HG03571 (cell line): ENCODE measurements around the gene TEX101.

Experiments used
- ATAC-seq: cut with Tn5 transposase; IDR thresholded peaks from one replicate; pipeline ENCODE4 v1.9.1; 2021; ENCODE audit not compliant: unreplicated experiment

Gene TEX101

DNA sequence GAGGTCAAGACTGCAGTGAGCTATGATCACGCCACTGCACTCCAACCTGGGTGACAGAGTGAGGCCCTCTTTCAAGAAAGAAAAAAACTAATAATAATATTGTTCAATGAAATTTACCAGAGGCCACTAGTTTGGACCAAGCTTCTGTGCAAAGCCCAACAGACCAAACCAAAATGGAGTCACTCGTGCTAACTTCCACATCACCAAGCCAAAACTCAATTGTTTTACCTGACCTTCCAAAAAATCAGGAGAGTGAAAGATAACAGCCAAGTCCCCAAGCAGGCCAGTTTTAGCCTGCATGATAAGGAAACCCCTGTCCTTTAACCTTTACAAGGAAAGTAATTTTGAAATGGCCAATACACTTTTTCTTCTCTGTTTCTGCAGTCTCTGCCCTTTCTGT lies 30.7 kb downstream of the TEX101 start:
- ATAC-seq, result no peak

DNA sequence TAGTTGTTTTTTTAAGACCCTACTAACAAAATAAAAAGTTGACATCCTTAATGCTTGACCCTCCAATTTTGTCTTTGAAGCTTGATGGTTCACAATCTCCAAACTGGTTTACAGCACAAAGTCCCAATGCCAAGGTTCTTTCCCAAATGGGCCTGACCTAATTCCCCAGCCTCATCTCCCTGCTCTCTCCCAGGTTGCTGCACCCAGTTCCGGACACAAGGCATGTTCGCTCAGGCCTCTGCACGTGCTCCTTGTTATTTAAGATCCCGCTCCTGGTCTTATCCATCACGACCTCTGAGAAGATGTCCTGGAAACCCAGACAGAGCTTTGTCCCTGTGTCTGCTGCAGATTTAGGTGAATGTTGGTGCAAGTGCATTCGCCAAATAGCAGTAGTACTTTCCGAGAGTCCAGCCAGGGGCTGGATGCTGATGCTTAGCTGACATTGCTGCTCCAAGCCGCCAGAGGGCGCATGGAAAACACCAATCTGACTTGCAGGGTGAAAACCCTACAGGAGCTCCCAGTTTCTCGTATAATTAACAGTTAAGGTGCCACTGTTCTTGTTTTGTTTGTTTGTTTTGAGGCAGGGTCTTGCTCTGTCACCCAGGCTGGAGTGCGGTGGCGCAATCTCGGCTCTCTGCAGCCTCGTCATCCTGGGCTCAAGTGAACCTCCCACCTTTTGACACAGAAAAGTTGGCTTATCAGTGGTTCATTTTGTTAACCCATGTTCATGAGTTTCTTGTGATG lies 32.2 kb downstream of the TEX101 start:
- ATAC-seq, result no peak

- ATAC-seq, result no peak
Measured at GRCh38 chr19:43447655-43448054, 33.0 kb downstream of the TEX101 start.

GRCh38 chr19:43450545-43450997 lies 35.9 kb downstream of the TEX101 start:
- no peak for ATAC-seq

GRCh38 chr19:43452582-43452981 lies 37.9 kb downstream of the TEX101 start:
- no peak for ATAC-seq

DNA sequence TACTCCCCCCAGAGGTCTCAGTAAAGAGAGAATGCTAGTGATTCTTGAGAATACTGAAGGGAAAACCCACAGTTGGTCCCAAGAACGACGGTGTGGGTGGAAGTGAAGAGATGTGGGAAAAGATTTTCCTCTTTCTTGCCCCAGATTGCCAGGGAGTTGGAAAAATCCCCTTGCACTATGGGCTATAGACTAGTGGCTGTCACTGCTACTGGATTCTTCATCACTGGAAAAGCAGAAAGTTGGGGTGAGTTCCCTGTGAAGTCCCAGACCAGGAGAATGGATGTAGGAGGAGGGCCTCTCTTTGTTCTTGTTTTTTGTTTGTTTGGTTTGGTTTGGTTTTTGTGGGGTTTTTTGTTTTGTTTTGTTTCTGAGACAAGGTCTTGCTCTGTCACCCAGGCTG lies 39.3 kb downstream of the TEX101 start:
- no peak for ATAC-seq

DNA sequence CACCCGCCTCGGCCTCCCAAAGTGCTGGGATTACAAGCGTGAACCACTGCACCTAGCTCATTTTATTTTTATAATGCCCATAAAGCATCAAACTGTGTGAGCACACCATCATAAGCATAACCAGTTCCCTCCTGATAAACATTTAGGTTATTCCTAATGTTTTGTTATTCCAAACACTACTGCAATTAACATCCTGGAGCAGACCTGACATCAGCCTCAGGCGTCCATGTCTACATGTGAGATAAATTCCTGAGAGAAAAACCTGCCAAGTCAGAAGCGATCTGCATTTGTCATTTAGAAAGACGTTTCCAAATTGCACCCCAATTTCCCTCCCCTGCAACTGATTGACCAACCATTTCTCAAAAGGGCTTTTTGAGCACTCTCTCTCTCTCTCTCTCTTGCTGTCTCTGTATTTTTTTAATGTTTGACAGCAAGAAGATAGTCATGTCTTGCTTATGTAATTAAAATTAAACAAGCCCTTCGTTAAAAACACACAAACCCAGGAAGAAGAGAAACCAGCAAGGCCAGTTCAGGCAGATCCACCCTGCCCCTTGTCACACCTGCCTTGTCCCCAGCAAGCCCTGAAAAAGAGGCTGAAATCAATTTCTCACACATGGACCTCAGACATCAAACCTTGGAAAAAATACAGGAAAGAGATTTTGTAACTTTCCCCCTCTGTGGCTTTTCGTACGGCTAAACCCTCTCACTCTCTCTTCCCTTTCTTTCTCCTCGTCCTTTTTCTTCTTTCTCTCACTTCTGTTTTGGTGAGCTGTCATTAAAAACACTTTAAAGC lies 40.8 kb downstream of the TEX101 start:
- no peak for ATAC-seq

GRCh38 chr19:43457809-43458208 lies 43.1 kb downstream of the TEX101 start:
- no peak for ATAC-seq

DNA sequence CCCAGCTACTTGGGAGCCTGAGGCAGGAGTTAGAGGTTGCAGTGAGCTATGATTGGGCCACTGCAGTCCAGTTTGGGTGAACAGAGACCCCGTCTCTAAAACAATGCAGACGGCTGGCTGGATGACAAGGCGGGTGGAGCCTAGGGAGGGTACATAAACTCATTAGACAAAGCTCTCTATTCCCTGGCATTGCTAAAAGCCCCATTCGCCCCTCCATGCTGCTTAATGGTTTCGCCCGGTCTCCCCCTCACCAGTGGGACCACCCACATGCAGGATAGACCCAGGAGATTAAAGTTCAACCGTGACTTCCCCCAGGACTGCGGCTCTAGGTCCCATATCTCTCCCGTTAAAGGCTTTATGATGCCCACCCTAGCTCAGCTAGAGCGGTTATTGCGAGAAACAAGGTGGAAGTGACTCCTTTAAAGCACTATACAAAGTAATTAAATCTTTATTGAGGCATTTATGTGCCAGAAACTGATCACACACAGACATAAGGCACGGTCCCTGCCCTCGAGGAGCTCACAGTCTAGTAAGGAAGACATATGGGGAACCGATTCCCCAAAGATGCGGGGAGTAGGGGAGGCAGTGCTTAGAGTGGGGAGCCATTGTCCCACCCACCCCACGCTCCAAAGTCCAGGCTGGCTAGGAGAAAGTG lies 45.8 kb downstream of the TEX101 start:
- ATAC-seq, result no peak

DNA sequence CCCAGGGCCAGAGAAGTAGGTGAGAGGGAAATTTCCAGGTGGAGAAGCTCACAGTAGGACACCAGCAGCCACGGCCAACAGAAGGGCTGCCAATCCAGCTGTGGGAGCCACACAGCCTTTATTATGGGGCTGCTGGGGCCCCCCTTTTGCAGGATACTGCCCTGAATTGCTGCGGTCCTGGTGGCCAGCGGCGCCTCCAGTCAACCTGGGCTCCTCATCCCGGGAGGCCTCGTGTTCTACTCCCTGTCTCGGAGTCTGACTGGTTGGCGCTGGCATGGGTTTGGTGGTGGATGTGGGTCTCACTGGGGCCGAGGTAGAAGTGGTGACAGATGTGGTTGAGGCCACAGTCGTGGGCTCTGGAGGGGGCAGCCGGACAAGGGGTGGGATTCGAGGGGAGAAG lies 46.6 kb downstream of the TEX101 start:
- no peak for ATAC-seq

- no peak for ATAC-seq
Measured at GRCh38 chr19:43462383-43462782, 47.7 kb downstream of the TEX101 start.

DNA sequence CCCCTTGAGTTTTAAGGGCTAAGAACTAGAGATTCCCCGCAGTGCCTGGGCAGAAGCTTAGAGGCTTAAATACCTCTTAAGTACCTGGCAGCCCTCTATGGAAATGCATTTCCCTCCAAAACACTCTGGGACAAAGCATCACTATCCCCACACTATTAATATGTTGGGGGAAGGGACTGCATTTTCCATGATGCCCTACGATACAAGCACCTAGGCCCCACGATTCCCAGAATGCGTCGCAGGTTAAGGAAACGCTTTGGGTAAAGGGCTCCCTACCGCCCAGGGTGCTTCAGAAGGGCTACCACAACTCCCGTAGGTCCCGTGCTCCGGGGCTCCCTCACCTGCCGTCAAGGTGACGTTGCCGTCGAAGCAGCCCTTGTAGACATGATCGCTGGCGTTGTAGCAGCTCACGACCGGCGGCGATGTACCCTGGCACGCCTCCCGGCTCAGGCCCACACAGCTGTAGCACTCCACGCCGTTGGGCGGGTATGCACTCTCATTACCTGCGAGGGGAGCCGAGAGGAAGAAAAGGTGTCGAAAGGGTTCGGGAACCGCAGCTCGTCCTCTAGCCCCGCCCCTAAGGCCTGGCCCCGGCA lies 48.2 kb downstream of the TEX101 start:
- ATAC-seq, result no peak

- peak; percentile 80 for ATAC-seq
Measured at GRCh38 chr19:43463381-43464133, 48.9 kb downstream of the TEX101 start.

DNA sequence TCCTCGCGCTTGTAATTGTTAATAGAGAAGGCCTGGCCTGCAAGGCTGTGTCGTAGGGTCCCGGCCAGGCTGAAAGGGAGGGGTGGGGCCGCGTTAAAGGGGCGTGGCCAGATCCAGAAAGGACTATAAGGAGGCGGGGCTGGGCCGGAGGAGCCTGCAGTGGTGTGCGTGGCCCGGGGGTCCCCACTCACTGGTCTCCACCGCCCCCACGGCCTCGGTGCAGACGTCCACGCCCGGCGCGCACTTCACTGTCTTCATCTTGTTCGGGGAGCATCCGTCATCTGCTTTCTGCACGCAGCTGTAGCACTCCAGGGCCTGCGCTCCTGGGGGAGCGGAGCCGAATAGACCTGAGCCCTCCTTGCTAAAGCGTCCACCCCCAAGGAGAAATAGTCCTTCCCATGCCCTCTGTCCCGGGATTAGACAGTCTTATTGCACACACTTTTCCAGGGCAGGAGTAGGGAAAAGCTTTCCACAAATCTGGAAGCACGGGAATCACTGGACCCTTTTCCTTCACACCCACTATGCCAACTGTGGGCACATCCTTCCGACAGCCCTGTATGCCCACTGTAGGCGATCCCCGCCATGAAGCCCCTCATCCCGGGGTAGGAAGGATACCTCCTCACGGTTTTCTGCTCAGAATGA lies 49.6 kb downstream of the TEX101 start:
- peak; percentile 37 for ATAC-seq

- no peak for ATAC-seq
Measured at GRCh38 chr19:43465468-43466120, 50.9 kb downstream of the TEX101 start, which contains the start of gene LYPD3. TSS of gene LYPD3 (minus strand) at chr19:43465608. CDS start at chr19:43465571, 37 bp downstream.

DNA sequence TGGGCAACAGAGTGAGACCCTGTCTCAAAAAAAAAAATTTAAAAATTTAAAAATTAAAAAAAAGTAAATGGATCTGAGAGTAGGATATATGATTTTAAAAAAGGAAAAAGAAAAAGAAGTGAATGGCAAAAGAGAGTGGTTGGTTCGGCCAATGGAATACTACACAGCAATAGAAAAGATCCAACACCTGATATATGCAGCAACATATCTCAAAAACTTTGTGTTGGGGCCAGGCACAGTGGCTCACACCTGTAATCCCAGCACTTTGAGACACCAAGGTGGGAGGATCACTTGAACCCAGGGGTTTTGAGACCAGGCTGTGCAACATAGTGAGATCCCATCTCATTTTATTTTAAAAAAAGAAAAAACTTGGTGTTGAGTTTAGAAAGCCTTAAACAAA lies 52.1 kb downstream of the TEX101 start:
- ATAC-seq, result no peak

GRCh38 chr19:43467276-43467675 lies 52.6 kb downstream of the TEX101 start:
- ATAC-seq, result no peak

DNA sequence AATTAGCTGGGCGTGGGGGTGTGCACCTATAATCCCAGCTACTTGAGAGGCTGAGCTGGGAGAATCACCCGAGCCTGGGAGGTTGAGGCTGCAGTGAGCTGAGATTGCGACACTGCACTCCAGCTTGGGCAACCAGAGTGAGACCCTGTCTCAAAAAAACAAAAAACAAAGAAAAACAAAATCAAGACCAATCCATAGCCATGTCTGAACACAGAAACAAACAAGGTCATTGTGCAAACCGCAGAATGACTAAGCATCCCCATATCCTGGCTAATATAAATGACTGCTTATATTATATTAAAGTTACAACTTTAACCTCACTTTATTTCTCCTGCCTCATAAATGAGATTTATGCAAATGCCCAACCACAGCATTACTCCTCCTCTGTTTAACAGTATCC lies 53.0 kb downstream of the TEX101 start:
- no peak for ATAC-seq
